GM06990 (cell line): ENCODE measurements around the gene TMEM179.

Experiments
- DNase-seq: peaks from one replicate; pipeline ENCODE4 v3.0.0-alpha.2; 2011; ENCODE audit not compliant: insufficient read length; ENCODE audit errors: extremely low read depth
- H3K27me3 ChIP-seq: replicated peaks from 2 replicates; pipeline ENCODE4 v1.6.0; 2011; ENCODE audit warnings: low read length; ENCODE audit not compliant: control insufficient read depth, insufficient read depth
- H3K36me3 ChIP-seq: 2 replicates; pipeline ENCODE4 v1.5.1; 2011; ENCODE audit warnings: low read length; ENCODE audit not compliant: control insufficient read depth, insufficient read depth
- H3K4me3 ChIP-seq: replicated peaks from 2 replicates; pipeline ENCODE4 v1.5.1; 2011; ENCODE audit warnings: low read depth, mild to moderate bottlenecking, control low read depth, low read length
- CTCF ChIP-seq: IDR thresholded peaks from 2 replicates; pipeline ENCODE4 v1.5.1; 2011; ENCODE audit warnings: low read length, control low read depth, mild to moderate bottlenecking, inconsistent platforms; ENCODE audit not compliant: insufficient read depth, poor library complexity, severe bottlenecking

The TMEM179 gene

DNA sequence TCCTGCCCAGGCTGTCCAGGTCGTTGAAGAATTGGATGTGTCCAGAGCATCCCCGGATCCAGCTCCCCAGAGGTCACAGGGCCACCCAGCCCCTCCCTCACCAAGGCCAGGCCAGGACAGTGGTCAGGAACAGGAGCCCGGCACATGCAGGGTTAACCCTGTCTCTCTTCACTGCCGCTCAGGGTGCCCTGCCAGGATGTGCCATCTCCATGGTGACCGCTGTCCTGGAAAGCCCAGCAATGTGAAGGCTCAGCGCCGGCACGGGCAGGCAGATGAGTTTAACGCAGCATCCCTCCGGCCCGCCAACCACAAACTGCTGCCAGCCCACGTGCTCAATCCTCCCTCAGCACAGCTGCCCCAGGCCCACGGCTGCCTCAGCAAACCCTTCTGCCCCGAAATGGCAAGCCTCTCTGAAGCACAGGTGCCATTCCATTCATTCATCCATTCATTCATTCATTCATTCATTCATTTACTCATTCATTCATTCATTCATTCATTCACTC lies 4.4 kb downstream of the TMEM179 start:
- Histone ChIP-seq H3K27me3 (peaks cover 3% of the 10 kb centered on the region), H3K4me3 (no peak overlapping the region), H3K36me3 (no peaks in the 10 kb centered on the region)
- no peak for TF ChIP-seq CTCF
- DNase-seq = no peak

DNA sequence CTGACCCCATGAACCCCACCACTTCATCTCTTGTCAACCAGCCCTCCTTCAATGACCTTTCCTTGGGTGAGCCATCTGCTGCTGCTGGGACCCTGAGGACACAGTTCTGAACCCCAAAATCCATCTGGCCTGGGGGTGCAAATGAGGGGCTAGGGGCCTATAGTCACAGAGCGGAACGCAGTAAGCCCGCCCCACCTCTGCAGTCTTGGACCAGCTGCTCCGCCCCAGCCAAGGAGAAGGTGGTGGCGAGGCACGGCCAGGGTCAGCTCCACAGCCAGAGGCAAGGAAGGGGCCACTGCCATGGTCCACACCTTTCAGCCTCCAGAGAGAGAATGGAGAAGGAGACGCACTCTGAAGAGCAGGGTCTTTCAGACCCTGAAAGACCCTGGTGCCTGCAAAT lies 5.1 kb downstream of the TMEM179 start:
- H3K4me3 ChIP-seq = no peak overlapping the region
- TF ChIP-seq CTCF = no peak
- H3K36me3 ChIP-seq = no peaks in the 10 kb centered on the region
- no peak for DNase-seq
- peaks cover 3% of the 10 kb centered on the region for H3K27me3 ChIP-seq

DNA sequence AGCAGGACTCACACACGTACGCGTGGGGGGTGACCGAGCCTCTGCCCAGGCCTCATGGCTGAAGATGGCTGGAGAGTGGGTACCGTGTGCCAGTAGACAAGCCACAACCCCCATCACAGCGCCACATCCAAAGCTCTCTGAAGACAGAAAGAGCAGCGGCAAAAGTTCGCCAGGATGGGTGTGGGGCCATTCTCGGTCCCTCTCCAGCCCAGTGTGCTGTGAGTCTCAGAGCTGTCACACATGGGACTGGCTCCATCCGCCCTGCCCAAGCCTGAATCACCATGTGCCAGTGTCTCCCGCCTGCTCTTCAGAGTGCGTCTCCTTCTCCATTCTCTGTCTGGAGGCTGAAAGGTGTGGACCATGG lies 5.7 kb downstream of the TMEM179 start:
- Histone ChIP-seq H3K36me3 (no peaks in the 10 kb centered on the region), H3K27me3 (peaks cover 3% of the 10 kb centered on the region), H3K4me3 (no peak overlapping the region)
- DNase-seq = no peak
- TF ChIP-seq CTCF = no peak

DNA sequence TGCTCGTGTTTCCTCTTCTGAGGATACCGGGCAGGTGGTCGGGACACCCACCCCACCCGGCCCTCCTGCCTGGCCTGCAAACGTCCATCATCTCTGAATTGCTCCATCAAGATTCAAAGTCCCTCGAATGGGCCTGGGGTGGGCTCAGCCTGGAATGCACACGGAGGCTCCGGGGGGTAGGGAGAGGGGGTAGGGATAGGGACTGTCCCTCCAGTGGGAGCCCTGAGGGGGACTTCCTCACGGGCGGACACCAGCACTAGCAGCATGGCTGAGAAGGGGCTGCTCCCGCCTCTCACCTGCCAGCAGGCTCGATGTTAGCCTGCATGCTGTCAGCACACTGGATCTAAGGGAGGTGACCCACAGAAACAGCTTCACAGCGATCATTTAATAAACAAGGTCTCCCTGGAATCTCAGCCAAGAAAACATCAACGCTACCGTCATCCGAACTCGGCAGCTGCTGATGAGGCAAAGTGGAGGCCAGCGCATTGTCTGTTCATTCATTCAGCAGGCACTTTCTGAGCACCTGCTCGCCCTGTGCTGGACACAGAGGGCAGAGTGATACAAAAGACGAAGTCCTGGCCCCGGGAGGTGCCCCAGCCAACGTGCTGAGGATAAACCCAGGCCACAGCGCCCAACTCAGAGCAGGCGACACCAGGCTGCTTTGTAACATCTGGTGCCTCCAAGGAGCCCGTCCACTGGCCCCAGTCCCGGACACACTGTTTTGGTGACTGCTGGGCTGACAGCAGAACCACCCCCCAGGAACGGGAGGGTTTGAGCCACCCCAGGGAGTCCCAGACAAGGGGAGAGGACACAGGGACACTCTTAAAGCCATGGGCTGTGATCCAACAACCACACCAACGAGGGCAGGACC lies 6.3 kb downstream of the TMEM179 start:
- Histone ChIP-seq H3K27me3 (peaks cover 3% of the 10 kb centered on the region), H3K4me3 (no peak overlapping the region), H3K36me3 (no peaks in the 10 kb centered on the region)
- DNase-seq = no peak
- no peak for TF ChIP-seq CTCF

DNA sequence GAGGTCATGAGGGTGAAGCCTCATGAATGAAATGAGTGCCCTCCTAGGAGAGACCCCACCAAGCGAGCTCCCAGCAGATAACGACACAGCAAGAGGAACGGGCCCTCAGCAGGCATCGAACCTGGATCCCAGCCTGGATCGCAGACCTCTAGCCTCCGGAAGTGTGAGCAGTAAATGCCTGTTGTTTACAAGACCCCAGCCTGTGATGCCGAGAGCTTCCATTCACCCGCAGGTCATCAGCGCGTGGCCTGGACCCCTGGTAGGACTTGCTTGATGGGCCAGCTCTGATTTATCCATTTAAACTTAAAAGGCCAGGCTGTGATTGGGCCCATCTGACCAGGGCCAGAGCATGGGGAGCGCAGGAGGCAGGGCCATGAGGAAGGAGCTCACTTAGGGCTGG lies 7.0 kb downstream of the TMEM179 start:
- DNase-seq = no peak
- Histone ChIP-seq H3K27me3 (peaks cover 1% of the 10 kb centered on the region), H3K4me3 (no peak overlapping the region), H3K36me3 (no peaks in the 10 kb centered on the region)
- no peak for TF ChIP-seq CTCF

- TF ChIP-seq CTCF = no peak
- Histone ChIP-seq H3K4me3 (no peak overlapping the region), H3K27me3 (peaks cover 1% of the 10 kb centered on the region), H3K36me3 (no peaks in the 10 kb centered on the region)
- no peak for DNase-seq
Observed at GRCh38 chr14:104596927-104597351, 7.6 kb downstream of the TMEM179 start.
